ENCODE results near the gene DIP2C. TPM values are rescaled to one million over a fixed set of nuclear protein-coding genes. Genes with fewer than 3 reads are reported as not detected.
A peak's percentile ranks its signal among the peaks of the same experiment; 100 is the strongest.

The DIP2C gene
- total RNA-seq, 2 donors from 2014 or later = 13.0 to 13.7 TPM

- peaks cover 26% of the 10 kb centered on the region for H3K36me3 Mint-ChIP-seq (ENCODE audit: low read depth)
- H3K36me3 ChIP-seq (ENCODE audit: control insufficient read depth, insufficient read depth, low read length) = peaks cover 25% of the 10 kb centered on the region
- H3K27me3 ChIP-seq (ENCODE audit: control insufficient read depth, insufficient read depth, low read length, poor library complexity, severe bottlenecking) = no peaks in the 10 kb centered on the region
- H3K9ac ChIP-seq (ENCODE audit: extremely low read depth, low read length, poor library complexity, severe bottlenecking) = no peak overlapping the region
- no peak overlapping the region for H3K4me3 ChIP-seq (ENCODE audit: low read length)
- no peak for DNase-seq
- 94 to 96% methylated on average over 13 to 14 of the region's 14 CpGs for WGBS, 2 experiments (ENCODE audit: insufficient coverage in 1 of 2, insufficient read length in 1 of 2)
- H3K4me3 Mint-ChIP-seq = no peak overlapping the region
- H3K9me3 Mint-ChIP-seq = no peaks in the 10 kb centered on the region
- no peaks in the 10 kb centered on the region for H3K4me1 ChIP-seq (ENCODE audit: control insufficient read depth, insufficient read depth, low read length)
- no peak overlapping the region for H3K27ac Mint-ChIP-seq
- TF ChIP-seq, protein P1, sequence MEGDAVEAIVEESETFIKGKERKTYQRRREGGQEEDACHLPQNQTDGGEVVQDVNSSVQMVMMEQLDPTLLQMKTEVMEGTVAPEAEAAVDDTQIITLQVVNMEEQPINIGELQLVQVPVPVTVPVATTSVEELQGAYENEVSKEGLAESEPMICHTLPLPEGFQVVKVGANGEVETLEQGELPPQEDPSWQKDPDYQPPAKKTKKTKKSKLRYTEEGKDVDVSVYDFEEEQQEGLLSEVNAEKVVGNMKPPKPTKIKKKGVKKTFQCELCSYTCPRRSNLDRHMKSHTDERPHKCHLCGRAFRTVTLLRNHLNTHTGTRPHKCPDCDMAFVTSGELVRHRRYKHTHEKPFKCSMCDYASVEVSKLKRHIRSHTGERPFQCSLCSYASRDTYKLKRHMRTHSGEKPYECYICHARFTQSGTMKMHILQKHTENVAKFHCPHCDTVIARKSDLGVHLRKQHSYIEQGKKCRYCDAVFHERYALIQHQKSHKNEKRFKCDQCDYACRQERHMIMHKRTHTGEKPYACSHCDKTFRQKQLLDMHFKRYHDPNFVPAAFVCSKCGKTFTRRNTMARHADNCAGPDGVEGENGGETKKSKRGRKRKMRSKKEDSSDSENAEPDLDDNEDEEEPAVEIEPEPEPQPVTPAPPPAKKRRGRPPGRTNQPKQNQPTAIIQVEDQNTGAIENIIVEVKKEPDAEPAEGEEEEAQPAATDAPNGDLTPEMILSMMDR (conservative IDR thresholded peaks at IDR 0.05) = no peak
- H3K4me1 Mint-ChIP-seq = no peaks in the 10 kb centered on the region
- H3K27me3 Mint-ChIP-seq (ENCODE audit: insufficient read depth) = no peaks in the 10 kb centered on the region
- no peaks in the 10 kb centered on the region for H3K9me3 ChIP-seq (ENCODE audit: control insufficient read depth, low read length)
- H3K27ac ChIP-seq (ENCODE audit: low read depth, low read length) = no peak overlapping the region
These were observed 354.2 kb downstream of the DIP2C start for GRCh38 chr10:335151-335800.

DNA sequence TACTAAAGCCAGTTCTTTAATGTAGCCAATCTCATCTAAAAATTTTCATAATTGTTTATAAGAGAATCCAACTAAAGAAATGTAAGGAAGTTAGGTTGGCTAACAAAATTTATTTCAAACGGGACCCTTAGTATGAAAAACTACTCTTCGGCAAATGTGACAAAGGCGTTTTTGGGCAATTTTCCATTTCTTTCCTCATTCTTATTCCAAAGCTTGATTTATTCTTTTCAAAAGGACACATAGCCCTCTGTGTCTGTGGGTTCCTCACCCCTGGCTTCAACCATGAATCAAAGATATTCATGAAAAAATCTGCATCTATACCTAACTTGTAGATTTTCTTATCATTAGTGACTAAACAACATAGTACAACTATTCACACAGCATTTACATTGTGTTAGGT is 358.3 kb downstream of the DIP2C start:
- no peaks in the 10 kb centered on the region for H3K9me3 Mint-ChIP-seq
- no peak overlapping the region for H3K9ac ChIP-seq (ENCODE audit: extremely low read depth, low read length, poor library complexity, severe bottlenecking)
- H3K4me3 ChIP-seq (ENCODE audit: low read length) = no peak overlapping the region
- DNase-seq = no peak
- H3K36me3 Mint-ChIP-seq (ENCODE audit: low read depth) = peaks cover 15% of the 10 kb centered on the region
- no peaks in the 10 kb centered on the region for H3K27me3 ChIP-seq (ENCODE audit: control insufficient read depth, insufficient read depth, low read length, poor library complexity, severe bottlenecking)
- H3K27ac ChIP-seq (ENCODE audit: low read depth, low read length) = no peak overlapping the region
- no peaks in the 10 kb centered on the region for H3K27me3 Mint-ChIP-seq (ENCODE audit: insufficient read depth)
- TF ChIP-seq, protein P1 (conservative IDR thresholded peaks at IDR 0.05) = no peak
- H3K36me3 ChIP-seq (ENCODE audit: control insufficient read depth, insufficient read depth, low read length) = peaks cover 13% of the 10 kb centered on the region
- no peaks in the 10 kb centered on the region for H3K9me3 ChIP-seq (ENCODE audit: control insufficient read depth, low read length)
- no peaks in the 10 kb centered on the region for H3K4me1 ChIP-seq (ENCODE audit: control insufficient read depth, insufficient read depth, low read length)
- no peak overlapping the region for H3K27ac Mint-ChIP-seq
- H3K4me1 Mint-ChIP-seq = peaks cover 6% of the 10 kb centered on the region
- 88 to 93% methylated on average over 3 of the region's 3 CpGs for WGBS, 2 experiments (ENCODE audit: insufficient coverage in 1 of 2, insufficient read length in 1 of 2)
- H3K4me3 Mint-ChIP-seq = no peak overlapping the region

DNA sequence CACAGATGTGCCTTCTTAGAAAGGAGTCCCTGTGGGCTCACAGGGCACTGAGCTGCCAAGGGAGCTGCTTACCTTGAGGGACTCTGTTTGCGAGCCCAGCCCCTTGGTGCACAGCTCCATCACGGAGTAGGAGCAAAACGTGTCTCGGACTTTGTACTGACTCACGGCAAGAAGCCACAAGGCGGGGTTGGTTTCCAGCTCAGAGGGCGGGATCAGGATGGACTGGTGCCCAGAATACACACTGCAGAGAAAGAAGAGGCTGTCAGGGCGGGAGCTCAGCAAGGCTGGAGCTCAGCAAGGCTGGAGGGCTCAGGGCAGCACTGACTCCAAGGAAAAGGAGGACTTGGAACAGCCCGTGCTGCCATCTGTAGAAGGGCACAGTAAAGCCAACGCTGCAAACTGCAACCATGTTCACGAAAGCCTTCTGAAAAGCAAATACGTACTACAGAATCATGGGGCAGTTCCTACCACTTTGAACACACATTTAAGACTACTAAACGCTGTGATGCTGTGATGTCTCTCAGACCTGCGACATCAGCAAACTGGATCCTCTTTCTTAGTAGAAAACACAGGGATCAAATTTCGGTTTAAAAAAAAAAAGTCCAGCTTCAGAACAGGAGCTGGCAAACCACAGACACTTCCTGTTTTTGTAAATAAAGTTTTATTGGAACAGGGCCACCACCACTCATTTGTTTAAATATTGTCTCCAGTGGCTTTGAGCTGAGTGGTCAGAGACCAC is 359.9 kb downstream of the DIP2C start:
- Mint-ChIP-seq H3K27ac (peak overlapping the region; percentile 8), H3K4me3 (no peak overlapping the region), H3K27me3 (ENCODE audit: insufficient read depth) (no peaks in the 10 kb centered on the region), H3K36me3 (ENCODE audit: low read depth) (peaks cover 30% of the 10 kb centered on the region), H3K4me1 (peaks cover 6% of the 10 kb centered on the region), H3K9me3 (no peaks in the 10 kb centered on the region)
- no peaks in the 10 kb centered on the region for H3K9me3 ChIP-seq (ENCODE audit: control insufficient read depth, low read length)
- no peaks in the 10 kb centered on the region for H3K4me1 ChIP-seq (ENCODE audit: control insufficient read depth, insufficient read depth, low read length)
- H3K4me3 ChIP-seq (ENCODE audit: low read length) = no peak overlapping the region
- H3K36me3 ChIP-seq (ENCODE audit: control insufficient read depth, insufficient read depth, low read length) = peaks cover 17% of the 10 kb centered on the region
- no peak overlapping the region for H3K27ac ChIP-seq (ENCODE audit: low read depth, low read length)
- H3K27me3 ChIP-seq (ENCODE audit: control insufficient read depth, insufficient read depth, low read length, poor library complexity, severe bottlenecking) = no peaks in the 10 kb centered on the region
- 78 to 85% methylated on average over 13 to 15 of the region's 15 CpGs for WGBS, 2 experiments (ENCODE audit: insufficient coverage in 1 of 2, insufficient read length in 1 of 2)
- H3K9ac ChIP-seq (ENCODE audit: extremely low read depth, low read length, poor library complexity, severe bottlenecking) = no peak overlapping the region
- TF ChIP-seq, protein P1 (conservative IDR thresholded peaks at IDR 0.05) = no peak
- peak; percentile 58 for DNase-seq
